GM12872 (cell line): ENCODE data around the gene AOC2.

Experiments
- CTCF ChIP-seq: IDR thresholded peaks from 3 replicates; pipeline ENCODE4 v1.5.1; 2011; ENCODE audit warnings: low read depth, mild to moderate bottlenecking, low read length, moderate library complexity; ENCODE audit not compliant: insufficient read depth

AOC2 gene

GRCh38 chr17:42853004-42853403, 8.6 kb downstream of the AOC2 start:
- TF ChIP-seq CTCF, result no peak

GRCh38 chr17:42853597-42853967, 9.2 kb downstream of the AOC2 start:
- no peak for TF ChIP-seq CTCF

GRCh38 chr17:42853968-42854790, 9.8 kb downstream of the AOC2 start:
- TF ChIP-seq CTCF, result no peak

GRCh38 chr17:42855048-42855596, 10.7 kb downstream of the AOC2 start:
- no peak for TF ChIP-seq CTCF

- no peak for TF ChIP-seq CTCF
These were observed 13.0 kb downstream of the AOC2 start for GRCh38 chr17:42857389-42857788.

GRCh38 chr17:42865638-42866094, 21.3 kb downstream of the AOC2 start:
- TF ChIP-seq CTCF, result no peak

- TF ChIP-seq CTCF, result no peak
These were observed 21.8 kb downstream of the AOC2 start for GRCh38 chr17:42866216-42866615.
